ENCODE data around the gene SPHKAP. TPM values are rescaled to one million over a fixed set of nuclear protein-coding genes. Genes with fewer than 3 reads are reported as not detected.

The SPHKAP gene
- total and polyA plus RNA-seq, 2 of the 4 experiments (the other 2 are of a cell fraction): not detected

DNA sequence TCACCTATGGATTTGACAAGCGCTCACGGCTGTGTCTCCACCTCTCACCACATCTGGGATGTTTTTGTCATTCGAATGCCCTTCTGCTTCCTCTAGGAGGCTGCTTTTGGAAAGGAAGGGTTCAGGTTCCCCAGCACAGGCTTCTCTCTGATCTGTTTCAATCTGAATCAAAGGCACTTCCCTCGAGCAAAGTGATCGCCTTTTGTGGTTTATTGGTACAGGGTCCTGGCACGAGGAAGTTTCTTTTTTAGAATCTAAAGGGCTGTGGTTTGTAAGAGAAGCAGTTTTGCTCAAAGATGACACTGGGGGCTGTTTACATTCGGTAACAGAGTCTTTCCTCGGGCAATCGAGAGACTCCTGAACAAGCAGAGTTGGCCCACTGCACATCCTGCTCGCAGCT lies 165.1 kb downstream of the SPHKAP start:
- CTCF ChIA-PET: no interaction called here
- ATAC-seq (ENCODE audit: low read depth) (no peak), DNase-seq (no peak)
- BruUV-seq (replicated peaks): no TSS peak
- WGBS, 2 experiments (ENCODE audit: extremely low coverage in 2 of 2, insufficient read length in 1 of 2): 39% methylated on average over 6 of the region's 10 CpGs; no CpG with 5 or more reads in 1 of the 2 experiments
- H2AK9ac ChIP-seq (replicated peaks; ENCODE audit: low read depth, low read length, poor library complexity): no peak overlapping the region
- H4K5ac ChIP-seq (ENCODE audit: low read depth, low read length): no peak overlapping the region
- no peak overlapping the region for H3K18ac ChIP-seq (ENCODE audit: low read depth, low read length)
- no peaks in the 10 kb centered on the region for H3K27me3 ChIP-seq (ENCODE audit: control insufficient read depth, insufficient read depth, low read length)
- no peaks in the 10 kb centered on the region for H3K79me1 ChIP-seq (ENCODE audit: low read depth in 1 of 2, low read length in 2 of 2)
- no peak overlapping the region for H2BK20ac ChIP-seq (ENCODE audit: low read depth, low read length)
- no peak overlapping the region for H2AK5ac ChIP-seq (ENCODE audit: low read depth, low read length)
- H2BK15ac ChIP-seq (ENCODE audit: low read depth, low read length): no peak overlapping the region
- H3K36me3 ChIP-seq (ENCODE audit: control insufficient read depth, insufficient read depth, low read length): no peaks in the 10 kb centered on the region
- H3K14ac ChIP-seq (replicated peaks; ENCODE audit: low read depth, low read length): no peak overlapping the region
- no peak overlapping the region for H2BK5ac ChIP-seq (ENCODE audit: low read depth, low read length, poor library complexity, severe bottlenecking)
- intact Hi-C loops (cut with micrococcal nuclease): no loop called here
- no peaks in the 10 kb centered on the region for H4K20me1 ChIP-seq (ENCODE audit: insufficient read depth, low read length)
- no peak for TF ChIP-seq POLR2A (IDR thresholded peaks at IDR 0.05; ENCODE audit: low read depth, low read length)
- no peak for TF ChIP-seq USF2 (IDR thresholded peaks at IDR 0.05; ENCODE audit: low read depth, low read length)
- TF ChIP-seq, protein P1, sequence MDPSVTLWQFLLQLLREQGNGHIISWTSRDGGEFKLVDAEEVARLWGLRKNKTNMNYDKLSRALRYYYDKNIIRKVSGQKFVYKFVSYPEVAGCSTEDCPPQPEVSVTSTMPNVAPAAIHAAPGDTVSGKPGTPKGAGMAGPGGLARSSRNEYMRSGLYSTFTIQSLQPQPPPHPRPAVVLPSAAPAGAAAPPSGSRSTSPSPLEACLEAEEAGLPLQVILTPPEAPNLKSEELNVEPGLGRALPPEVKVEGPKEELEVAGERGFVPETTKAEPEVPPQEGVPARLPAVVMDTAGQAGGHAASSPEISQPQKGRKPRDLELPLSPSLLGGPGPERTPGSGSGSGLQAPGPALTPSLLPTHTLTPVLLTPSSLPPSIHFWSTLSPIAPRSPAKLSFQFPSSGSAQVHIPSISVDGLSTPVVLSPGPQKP (IDR thresholded peaks at IDR 0.05; ENCODE audit: borderline replicate concordance, low read depth, low read length): no peak
- no peak for TF ChIP-seq MAFK (IDR thresholded peaks at IDR 0.05; ENCODE audit: low read depth, low read length)
- TF ChIP-seq RAD21 (IDR thresholded peaks at IDR 0.05; ENCODE audit: low read length): no peak
- no peak for TF ChIP-seq CHD1 (IDR thresholded peaks at IDR 0.05; ENCODE audit: low read depth, low read length)
- no peak for TF ChIP-seq RFX5 (IDR thresholded peaks at IDR 0.05; ENCODE audit: low read depth, low read length)
- no peak for TF ChIP-seq BHLHE40 (IDR thresholded peaks at IDR 0.05; ENCODE audit: low read depth, low read length)
- TF ChIP-seq NFE2L2 (IDR thresholded peaks at IDR 0.05; ENCODE audit: low read depth, low read length): no peak
- TF ChIP-seq MXI1 (IDR thresholded peaks at IDR 0.05; ENCODE audit: borderline replicate concordance, low read depth, low read length): no peak
- TF ChIP-seq, protein P2, sequence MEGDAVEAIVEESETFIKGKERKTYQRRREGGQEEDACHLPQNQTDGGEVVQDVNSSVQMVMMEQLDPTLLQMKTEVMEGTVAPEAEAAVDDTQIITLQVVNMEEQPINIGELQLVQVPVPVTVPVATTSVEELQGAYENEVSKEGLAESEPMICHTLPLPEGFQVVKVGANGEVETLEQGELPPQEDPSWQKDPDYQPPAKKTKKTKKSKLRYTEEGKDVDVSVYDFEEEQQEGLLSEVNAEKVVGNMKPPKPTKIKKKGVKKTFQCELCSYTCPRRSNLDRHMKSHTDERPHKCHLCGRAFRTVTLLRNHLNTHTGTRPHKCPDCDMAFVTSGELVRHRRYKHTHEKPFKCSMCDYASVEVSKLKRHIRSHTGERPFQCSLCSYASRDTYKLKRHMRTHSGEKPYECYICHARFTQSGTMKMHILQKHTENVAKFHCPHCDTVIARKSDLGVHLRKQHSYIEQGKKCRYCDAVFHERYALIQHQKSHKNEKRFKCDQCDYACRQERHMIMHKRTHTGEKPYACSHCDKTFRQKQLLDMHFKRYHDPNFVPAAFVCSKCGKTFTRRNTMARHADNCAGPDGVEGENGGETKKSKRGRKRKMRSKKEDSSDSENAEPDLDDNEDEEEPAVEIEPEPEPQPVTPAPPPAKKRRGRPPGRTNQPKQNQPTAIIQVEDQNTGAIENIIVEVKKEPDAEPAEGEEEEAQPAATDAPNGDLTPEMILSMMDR (conservative IDR thresholded peaks at IDR 0.05; ENCODE audit: low read depth, low read length): no peak
- no peak for TF ChIP-seq RCOR1 (IDR thresholded peaks at IDR 0.05; ENCODE audit: insufficient replicate concordance, low read length)
- no peak for TF ChIP-seq SMC3 (IDR thresholded peaks at IDR 0.05; ENCODE audit: low read depth, low read length)
- TF ChIP-seq FOS (IDR thresholded peaks at IDR 0.05; ENCODE audit: low read depth, low read length): no peak
- no peak for TF ChIP-seq CEBPB (IDR thresholded peaks at IDR 0.05; ENCODE audit: low read depth, low read length)
- no peak for TF ChIP-seq MAZ (IDR thresholded peaks at IDR 0.05; ENCODE audit: borderline replicate concordance, low read depth, low read length)
- dilution Hi-C loops (cut with HindIII; ENCODE audit: low sequenced_read_pairs, unreplicated experiment): no loop called here
- H3K4me3 ChIP-seq (ENCODE audit: insufficient read depth, low read depth, low read length): no peak overlapping the region
- in situ Hi-C loops (cut with MboI; ENCODE audit: low sequenced_read_pairs): no loop called here
- H3K9ac ChIP-seq (ENCODE audit: low read depth, low read length): no peak overlapping the region
- no peak overlapping the region for H4K8ac ChIP-seq (ENCODE audit: low read depth in 2 of 2, low read length in 2 of 2)
- no peak overlapping the region for H3K4me2 ChIP-seq (ENCODE audit: low read depth, low read length)
- H3K9me1 ChIP-seq (ENCODE audit: insufficient read depth, low read length): no peaks in the 10 kb centered on the region
- no peak overlapping the region for H3K4ac ChIP-seq (ENCODE audit: low read depth, low read length)
- no peaks in the 10 kb centered on the region for H3K4me1 ChIP-seq (ENCODE audit: control insufficient read depth, insufficient read depth, low read length)
- no peak overlapping the region for H2BK120ac ChIP-seq (ENCODE audit: low read depth, low read length)
- H3K9me3 ChIP-seq (ENCODE audit: control insufficient read depth, insufficient read depth, low read length): peaks cover 36% of the 10 kb centered on the region
- no peak overlapping the region for H3K56ac ChIP-seq (ENCODE audit: extremely low read depth, insufficient read depth, low read length)
- POLR2A ChIA-PET (ENCODE audit: unreplicated experiment): no interaction called here
- H2AFZ ChIP-seq (replicated peaks; ENCODE audit: low read length, poor library complexity): no peak overlapping the region
- H3K23ac ChIP-seq (ENCODE audit: low read depth, low read length): no peak overlapping the region
- no peak overlapping the region for H3K27ac ChIP-seq (ENCODE audit: insufficient read depth, low read length)
- no peak overlapping the region for H4K91ac ChIP-seq (ENCODE audit: insufficient read depth, low read depth, low read length)

Data from IMR-90 (cell line).